Gastroesophageal sphincter (tissue), 4 donors: ENCODE data around the gene POU2F1. TPM values are rescaled to one million over a fixed set of nuclear protein-coding genes. Genes with fewer than 3 reads are reported as not detected.

Experiments
- ATAC-seq: fragments of 150-250 bp; one replicate; pipeline ENCODE4 v1.9.1; 2016; ENCODE audit warnings: mild to moderate bottlenecking, moderate library complexity
- H3K27ac ChIP-seq, 4 donors: fragments of 200-600 bp; sonication (generic) in 3 of 4; 1 replicate in 3 of 4; 2 replicates in 1 of 4; pipeline ENCODE4 v1.5.1; 2016 to 2019
- H3K27me3 ChIP-seq: fragments of 200-600 bp; sonication (generic); one replicate; pipeline ENCODE4 v1.5.1; 2019
- H3K36me3 ChIP-seq, 2 donors: fragments of 200-600 bp; sonication (generic); one replicate each; pipeline ENCODE4 v1.5.1; 2019; ENCODE audit warnings: control low read depth in 1 of 2
- H3K4me1 ChIP-seq, 3 donors: fragments of 200-600 bp; sonication (generic); 1 replicate in 2 of 3; 2 replicates in 1 of 3; pipeline ENCODE4 v1.5.1; 2016 to 2019; ENCODE audit warnings: control low read depth in 2 of 3
- H3K4me3 ChIP-seq, 2 donors: fragments of 200-600 bp; sonication (generic); one replicate each; pipeline ENCODE4 v1.5.1; 2019; ENCODE audit warnings: mild to moderate bottlenecking in 1 of 2, moderate library complexity in 1 of 2
- H3K9me3 ChIP-seq, 3 donors: fragments of 200-600 bp; sonication (generic); one replicate each; pipeline ENCODE4 v1.5.1; 2017 to 2019; ENCODE audit warnings: control low read depth in 2 of 3
- CTCF ChIP-seq, 4 experiments: fragments of 200-600 bp in 2 of 4; fragments of 450-650 bp in 2 of 4; sonication (generic) in 1 of 4; IDR thresholded peaks; one replicate each; pipeline ENCODE4 v1.5.1; 2017 to 2019; ENCODE audit warnings: antibody characterized with exemption in 4 of 4, mild to moderate bottlenecking in 2 of 4, moderate library complexity in 2 of 4
- EP300 ChIP-seq: sonication (generic); formaldehyde crosslinking; IDR thresholded peaks from one replicate; pipeline ENCODE4 v1.6.1; 2017; ENCODE audit warnings: antibody characterized with exemption, mild to moderate bottlenecking
- POLR2A ChIP-seq, 2 donors: fragments of 450-650 bp; IDR thresholded peaks; one replicate each; pipeline ENCODE4 v1.6.1; 2017; ENCODE audit warnings: antibody characterized with exemption in 2 of 2, mild to moderate bottlenecking in 2 of 2, moderate library complexity in 1 of 2
- POLR2AphosphoS5 ChIP-seq: sonication (generic); formaldehyde crosslinking; IDR thresholded peaks from one replicate; pipeline ENCODE4 v1.6.1; 2017; ENCODE audit warnings: antibody characterized with exemption
- WGBS, 2 donors: methylation state at CpG; one replicate each; pipeline ENCODE4 v1.1.5; 2018; ENCODE audit warnings: low coverage in 1 of 2; 5-methylcytosine and 5-hydroxymethylcytosine counted together
- total RNA-seq, 4 donors: library from RNA; depleted of rRNA; stranded (reverse); fragments of >200 nt; gene quantifications; one replicate each; pipeline ENCODE4 v1.1.0, GENCODE V29; 2016

The POU2F1 gene
- total RNA-seq, 4 donors from 2014 or later = 8.0 to 15.7 (median 10.2) TPM

- no peaks in the 10 kb centered on the region for H3K27me3 ChIP-seq
- no peaks in the 10 kb centered on the region for H3K36me3 ChIP-seq
- H3K4me3 ChIP-seq = no peak overlapping the region
- no peaks in the 10 kb centered on the region for H3K9me3 ChIP-seq
- peaks cover 0 to 14% (median 0%) of the 10 kb centered on the region in 3 donors for H3K4me1 ChIP-seq
- WGBS, 2 donors = 85 to 87% methylated on average over 8 to 9 of the region's 9 CpGs
- TF ChIP-seq POLR2AphosphoS5 = no peak
- TF ChIP-seq POLR2A (IDR thresholded peaks at IDR 0.05) = no peak
- TF ChIP-seq EP300 = no peak
- no peak for TF ChIP-seq CTCF (IDR thresholded peaks at IDR 0.05)
- no peak for ATAC-seq
- H3K27ac ChIP-seq = no peak overlapping the region
Observed at GRCh38 chr1:167305059-167305705, 84.5 kb downstream of the POU2F1 start.

- H3K27me3 ChIP-seq = no peaks in the 10 kb centered on the region
- no peaks in the 10 kb centered on the region for H3K36me3 ChIP-seq
- TF ChIP-seq EP300 (no peak), POLR2A (IDR thresholded peaks at IDR 0.05) (no peak), POLR2AphosphoS5 (no peak), CTCF (IDR thresholded peaks at IDR 0.05) (no peak)
- H3K4me3 ChIP-seq = no peak overlapping the region
- no peaks in the 10 kb centered on the region for H3K9me3 ChIP-seq
- 34 to 54% methylated on average over 2 of the region's 2 CpGs for WGBS, 2 donors
- H3K27ac ChIP-seq = no peak overlapping the region
- peaks cover 0 to 14% (median 0%) of the 10 kb centered on the region in 3 donors for H3K4me1 ChIP-seq
- ATAC-seq = no peak
Observed at GRCh38 chr1:167305706-167306277, 85.1 kb downstream of the POU2F1 start.

GRCh38 chr1:167310732-167311131 is 90.0 kb downstream of the POU2F1 start:
- Histone ChIP-seq H3K4me3 (no peak overlapping the region), H3K27me3 (no peaks in the 10 kb centered on the region), H3K36me3 (no peaks in the 10 kb centered on the region), H3K4me1 (peaks cover 0 to 3% (median 0%) of the 10 kb centered on the region in 3 donors), H3K9me3 (no peaks in the 10 kb centered on the region), H3K27ac (no peak overlapping the region)
- no peak for ATAC-seq
- TF ChIP-seq CTCF (IDR thresholded peaks at IDR 0.05) = no peak
- TF ChIP-seq POLR2AphosphoS5 = no peak
- no peak for TF ChIP-seq POLR2A (IDR thresholded peaks at IDR 0.05)
- TF ChIP-seq EP300 = no peak

- no peak overlapping the region for H3K27ac ChIP-seq
- H3K36me3 ChIP-seq = peaks cover 0 to 13% of the 10 kb centered on the region in 2 donors
- no peaks in the 10 kb centered on the region for H3K4me1 ChIP-seq
- WGBS, 2 donors = 81 to 100% methylated on average over 1 of the region's 1 CpG
- peaks cover 0 to 11% (median 0%) of the 10 kb centered on the region in 3 donors for H3K9me3 ChIP-seq
- no peak for ATAC-seq
- H3K27me3 ChIP-seq = no peaks in the 10 kb centered on the region
- H3K4me3 ChIP-seq = no peak overlapping the region
- no peak for TF ChIP-seq POLR2AphosphoS5
- TF ChIP-seq EP300 = no peak
- TF ChIP-seq POLR2A (IDR thresholded peaks at IDR 0.05) = no peak
- TF ChIP-seq CTCF (IDR thresholded peaks at IDR 0.05) = no peak
Observed at GRCh38 chr1:167312871-167313270, 92.2 kb downstream of the POU2F1 start.

GRCh38 chr1:167314671-167315070 is 94.0 kb downstream of the POU2F1 start:
- no peaks in the 10 kb centered on the region for H3K27me3 ChIP-seq
- peaks cover 0 to 15% (median 0%) of the 10 kb centered on the region in 3 donors for H3K9me3 ChIP-seq
- TF ChIP-seq CTCF (IDR thresholded peaks at IDR 0.05) (no peak), POLR2A (IDR thresholded peaks at IDR 0.05) (no peak), EP300 (no peak), POLR2AphosphoS5 (no peak)
- H3K27ac ChIP-seq = no peak overlapping the region
- H3K36me3 ChIP-seq = peaks cover 0 to 18% of the 10 kb centered on the region in 2 donors
- no peak overlapping the region for H3K4me3 ChIP-seq
- 91 to 100% methylated on average over 1 to 3 of the region's 3 CpGs for WGBS, 2 donors
- H3K4me1 ChIP-seq = no peaks in the 10 kb centered on the region
- no peak for ATAC-seq
